DOHH2 (cell line): ENCODE measurements around the gene HLCS.

Source experiments
- EZH2phosphoT487 ChIP-seq: fragments of 200-600 bp; sonication (generic); IDR thresholded peaks from 2 replicates; pipeline ENCODE4 v1.6.1; 2017; ENCODE audit warnings: borderline replicate concordance, mild to moderate bottlenecking, antibody characterized with exemption, low read length, moderate library complexity, mixed read lengths
- TF ChIP-seq, protein P1 (sequence below): fragments of 200-600 bp; sonication (generic); IDR thresholded peaks from one replicate; pipeline ENCODE4 v1.5.1; 2014; ENCODE audit warnings: antibody characterized with exemption, mild to moderate bottlenecking, low read depth, low read length; ENCODE audit not compliant: poor library complexity, severe bottlenecking

DNA sequence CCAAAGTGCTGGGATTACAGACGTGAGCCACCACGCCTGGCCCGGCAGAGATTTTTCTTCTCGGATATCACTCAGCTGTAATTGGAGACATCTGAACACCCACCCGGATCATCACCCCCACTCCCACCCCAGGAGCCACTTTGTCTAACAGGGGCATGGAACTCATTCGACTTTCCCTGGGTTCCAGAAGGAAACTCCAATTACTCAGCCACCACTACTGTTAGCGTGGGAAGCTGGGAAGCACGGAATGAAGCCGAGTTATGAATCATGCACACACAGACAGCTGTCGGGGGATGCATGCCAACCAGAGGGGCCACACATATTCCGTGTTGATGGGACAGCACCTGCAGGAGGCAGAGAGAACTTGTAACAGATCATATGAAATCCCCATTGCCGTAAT lies 85.2 kb downstream of the HLCS start:
- no peak for TF ChIP-seq EZH2phosphoT487
- TF ChIP-seq, protein P1, sequence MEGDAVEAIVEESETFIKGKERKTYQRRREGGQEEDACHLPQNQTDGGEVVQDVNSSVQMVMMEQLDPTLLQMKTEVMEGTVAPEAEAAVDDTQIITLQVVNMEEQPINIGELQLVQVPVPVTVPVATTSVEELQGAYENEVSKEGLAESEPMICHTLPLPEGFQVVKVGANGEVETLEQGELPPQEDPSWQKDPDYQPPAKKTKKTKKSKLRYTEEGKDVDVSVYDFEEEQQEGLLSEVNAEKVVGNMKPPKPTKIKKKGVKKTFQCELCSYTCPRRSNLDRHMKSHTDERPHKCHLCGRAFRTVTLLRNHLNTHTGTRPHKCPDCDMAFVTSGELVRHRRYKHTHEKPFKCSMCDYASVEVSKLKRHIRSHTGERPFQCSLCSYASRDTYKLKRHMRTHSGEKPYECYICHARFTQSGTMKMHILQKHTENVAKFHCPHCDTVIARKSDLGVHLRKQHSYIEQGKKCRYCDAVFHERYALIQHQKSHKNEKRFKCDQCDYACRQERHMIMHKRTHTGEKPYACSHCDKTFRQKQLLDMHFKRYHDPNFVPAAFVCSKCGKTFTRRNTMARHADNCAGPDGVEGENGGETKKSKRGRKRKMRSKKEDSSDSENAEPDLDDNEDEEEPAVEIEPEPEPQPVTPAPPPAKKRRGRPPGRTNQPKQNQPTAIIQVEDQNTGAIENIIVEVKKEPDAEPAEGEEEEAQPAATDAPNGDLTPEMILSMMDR: no peak
